ENCODE data around the gene HDAC3.

The HDAC3 gene

DNA sequence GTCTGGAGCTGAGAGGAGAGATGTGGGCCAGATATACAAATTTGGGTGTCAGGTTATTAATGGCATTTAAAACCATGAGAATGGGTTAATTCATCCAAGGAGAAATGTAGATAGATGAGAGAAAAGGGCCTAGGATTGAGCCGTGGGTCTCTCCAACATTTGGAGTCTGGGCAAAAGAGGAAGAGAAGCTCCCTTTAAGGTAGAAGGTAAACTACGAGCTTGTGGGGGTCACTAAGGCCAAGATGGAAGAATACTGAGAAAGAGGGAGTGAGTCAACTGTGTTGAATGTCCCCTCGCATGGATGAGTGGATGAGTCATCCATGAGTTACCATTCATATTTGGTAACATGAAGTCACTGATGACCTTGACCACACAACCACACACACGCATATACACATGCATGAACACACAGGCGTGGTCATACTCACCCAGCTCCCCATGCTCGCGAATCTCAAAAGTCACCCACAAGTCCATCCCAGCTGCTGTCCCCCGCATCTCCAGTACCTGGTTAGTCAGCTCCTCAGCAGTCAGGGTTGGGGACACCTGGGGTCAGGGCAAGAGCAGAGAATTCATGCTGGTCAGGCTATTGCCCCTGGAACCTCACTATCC is 21.4 kb upstream of the HDAC3 start:
- no peak for DNase-seq

GRCh38 chr5:141657404-141657803 is 20.8 kb upstream of the HDAC3 start:
- no peak for DNase-seq

- no peak for DNase-seq
These were observed 19.7 kb upstream of the HDAC3 start for GRCh38 chr5:141656396-141656795.

DNA sequence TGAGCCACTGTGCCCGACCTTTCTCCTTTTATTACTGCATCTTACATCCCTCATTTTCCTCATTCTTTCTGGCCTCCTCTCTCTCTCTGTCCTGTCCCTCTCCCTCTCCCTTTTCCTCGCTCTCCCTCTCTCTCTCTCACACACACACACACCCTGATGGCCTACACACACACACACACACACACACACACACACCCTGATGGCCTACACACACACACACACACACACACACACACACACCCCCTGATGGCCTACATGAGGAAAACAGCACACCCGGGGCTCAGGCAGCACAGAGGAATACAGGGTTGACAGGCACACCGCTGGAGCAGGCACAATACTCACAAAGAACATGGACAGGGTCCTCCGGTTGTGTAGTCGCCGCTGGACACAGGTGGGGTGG is 18.4 kb upstream of the HDAC3 start:
- no peak for DNase-seq

GRCh38 chr5:141654298-141654697 is 17.6 kb upstream of the HDAC3 start:
- no peak for DNase-seq

GRCh38 chr5:141651728-141652105 is 15.1 kb upstream of the HDAC3 start:
- DNase-seq: no peak

DNA sequence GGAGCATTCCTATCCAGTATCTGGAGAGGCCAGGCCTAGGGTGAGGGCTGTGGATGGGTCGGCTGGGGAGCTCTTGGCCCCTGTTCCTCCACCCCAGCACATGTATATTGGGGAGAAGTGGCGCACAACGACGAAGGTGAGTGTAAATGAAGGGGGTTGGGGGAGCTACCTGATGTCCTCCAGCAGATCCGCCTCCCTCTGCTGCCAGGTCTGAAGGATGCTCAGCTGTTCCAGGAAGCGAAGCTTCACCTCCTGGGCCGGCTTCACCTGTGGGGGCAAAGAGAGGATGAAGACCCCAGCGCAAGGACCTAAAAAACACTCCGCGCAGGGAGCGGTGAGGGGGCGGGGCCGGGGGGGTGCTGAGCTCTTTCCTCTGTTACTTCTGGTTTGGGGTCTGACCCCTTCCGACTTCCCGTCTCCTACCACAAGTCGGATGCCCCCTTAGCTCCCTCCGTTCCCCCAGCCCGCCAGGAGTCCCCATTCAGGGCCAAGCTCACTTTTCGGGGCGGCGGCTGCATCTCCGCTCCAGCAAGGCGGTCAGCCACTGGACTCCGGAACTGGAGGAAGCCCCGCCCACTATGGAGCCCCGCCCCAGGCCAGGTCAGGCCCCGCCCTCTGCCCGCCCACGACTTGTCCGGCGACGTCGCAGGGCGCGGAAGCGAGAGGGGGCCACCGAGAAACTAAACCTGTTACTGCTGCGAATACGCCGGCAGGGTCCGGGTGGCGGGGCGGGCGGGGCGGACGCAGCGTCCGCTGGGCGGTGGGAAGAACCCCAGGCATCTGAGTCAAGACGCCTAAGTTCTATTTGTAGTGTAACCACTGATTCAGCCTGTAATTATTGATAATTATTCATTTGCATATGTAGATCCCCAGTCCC is 14.4 kb upstream of the HDAC3 start, which contains the start of gene FCHSD1:
FCHSD1 (minus strand) TSS at position 568 of the 877 bp plus-strand sequence; CDS start at position 518, 50 bp downstream.
- DNase-seq: peak; percentile 83

DNA sequence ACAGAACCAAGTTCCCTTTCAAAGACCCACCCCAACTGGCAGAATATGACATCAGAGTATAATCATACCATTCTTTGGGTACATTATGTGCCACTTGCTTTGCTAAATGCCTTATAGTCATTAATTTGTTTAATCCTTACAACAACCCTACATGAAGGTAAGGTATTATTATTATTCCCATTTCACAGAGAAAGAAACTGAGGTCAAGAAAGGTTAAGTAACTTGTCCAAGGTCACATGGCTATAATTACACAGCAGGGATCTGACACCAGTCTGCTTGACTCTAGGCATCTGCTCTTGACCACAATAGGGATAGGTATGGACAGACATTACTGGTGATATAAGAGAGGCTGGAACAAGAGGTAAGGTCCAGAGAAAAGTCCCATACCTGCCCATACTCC is 13.3 kb upstream of the HDAC3 start:
- no peak for DNase-seq

GRCh38 chr5:141649056-141649688 is 12.5 kb upstream of the HDAC3 start:
- DNase-seq: no peak

GRCh38 chr5:141647851-141648250 is 11.2 kb upstream of the HDAC3 start:
- DNase-seq: no peak

GRCh38 chr5:141647242-141647641 is 10.6 kb upstream of the HDAC3 start:
- no peak for DNase-seq

- no peak for DNase-seq
These were observed 9.4 kb upstream of the HDAC3 start for GRCh38 chr5:141646026-141646425.

DNA sequence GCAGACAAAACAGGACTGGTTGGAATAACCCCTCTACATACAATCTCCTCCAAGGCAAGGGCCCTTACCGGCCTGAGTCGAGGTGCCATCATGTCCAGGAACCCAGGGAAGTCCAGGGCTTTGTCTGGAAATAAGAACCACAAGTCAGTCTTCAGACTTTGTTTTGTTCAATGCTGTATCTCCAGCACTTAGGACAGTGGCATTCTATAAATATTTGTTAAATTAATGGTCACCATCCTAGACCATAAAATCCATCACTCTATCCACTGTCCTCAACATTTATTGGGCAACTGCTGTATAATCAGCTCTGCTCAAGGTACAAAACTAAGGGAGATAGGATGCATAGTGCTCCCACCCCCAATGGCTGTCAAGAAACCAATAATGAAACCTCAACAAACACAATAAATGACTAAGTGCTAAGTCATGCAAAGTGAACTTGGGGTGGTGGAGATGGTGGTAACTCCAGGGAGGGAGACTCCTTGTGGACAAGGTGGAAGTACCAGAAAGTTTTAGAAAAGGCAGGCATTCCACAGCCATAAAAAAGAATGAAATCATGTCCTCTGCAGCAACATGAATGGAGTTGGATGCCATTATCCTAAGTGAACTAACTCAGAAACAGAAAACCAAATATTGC is 5.1 kb upstream of the HDAC3 start:
- no peak for DNase-seq

GRCh38 chr5:141640698-141641097 is 4.0 kb upstream of the HDAC3 start:
- no peak for DNase-seq

GRCh38 chr5:141640051-141640415 is 3.4 kb upstream of the HDAC3 start:
- no peak for DNase-seq

DNA sequence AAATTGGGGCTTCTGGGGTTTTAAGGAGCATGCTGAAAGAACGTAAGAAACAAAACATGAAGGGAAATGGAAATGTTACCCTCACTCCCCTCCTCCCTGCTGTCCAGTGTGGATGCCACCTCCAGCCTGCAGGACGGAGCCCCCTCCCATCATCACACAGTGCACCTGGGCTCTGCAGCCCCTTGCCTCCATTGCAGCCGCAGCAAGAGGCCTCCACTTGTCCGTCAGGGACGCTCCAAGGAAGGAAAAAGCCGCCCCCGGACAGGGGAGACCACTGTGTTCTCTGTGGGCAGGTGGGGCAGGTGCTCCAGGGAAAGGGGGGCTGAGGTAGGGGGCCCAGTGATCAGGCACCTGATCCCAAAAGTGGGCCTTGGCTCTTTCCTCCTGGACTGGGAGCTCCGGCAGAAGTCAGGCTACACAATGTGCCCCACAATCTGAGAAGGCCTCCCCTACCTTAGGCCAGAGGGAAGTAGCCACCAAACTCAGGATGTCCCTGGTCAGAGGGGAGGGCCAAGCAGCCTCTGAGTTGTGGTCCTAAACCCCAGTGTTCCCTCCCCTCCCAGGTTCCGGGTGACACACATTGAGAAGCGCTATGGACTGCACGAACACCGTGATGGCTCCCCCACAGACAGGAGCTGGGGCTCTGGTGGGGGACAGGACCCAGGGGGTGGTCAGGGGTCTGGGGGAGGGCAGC is 2.9 kb upstream of the HDAC3 start:
- no peak for DNase-seq

- no peak for DNase-seq
These were observed 2.1 kb upstream of the HDAC3 start for GRCh38 chr5:141638771-141639170.

GRCh38 chr5:141637767-141638419 is 1.2 kb upstream of the HDAC3 start:
- peak; percentile 76 for DNase-seq

DNA sequence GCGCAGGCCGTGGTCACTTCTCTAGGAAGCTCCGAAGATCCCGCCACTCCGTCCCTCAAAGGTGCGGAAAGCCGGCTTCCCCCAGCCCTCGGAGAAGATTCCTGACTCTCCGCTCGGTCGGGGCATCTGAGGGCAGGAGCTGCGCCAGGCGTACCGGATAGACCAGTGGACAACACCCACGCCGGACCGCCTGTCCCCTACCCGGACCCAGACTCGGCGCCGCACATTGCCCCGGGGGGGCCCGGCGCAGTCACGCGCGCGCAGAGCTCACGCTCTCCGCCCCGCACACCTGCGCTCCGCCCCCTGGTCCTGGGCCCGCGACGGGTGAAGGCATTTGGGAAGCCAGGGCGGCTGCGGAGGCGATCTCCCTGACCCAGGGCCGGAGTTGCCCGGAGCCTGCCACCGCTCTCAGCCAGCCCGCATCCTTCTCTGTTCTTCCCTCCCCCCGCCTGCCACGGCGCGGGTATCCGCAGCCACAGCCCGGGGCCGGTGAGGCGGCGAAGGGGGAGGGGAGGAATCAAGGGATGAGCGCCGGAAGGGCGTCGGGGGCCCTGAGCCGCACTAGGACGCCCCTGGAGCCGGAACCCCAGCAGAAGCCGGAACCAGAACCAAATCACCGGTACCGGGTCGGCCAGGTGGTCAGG is 596 bp upstream of the HDAC3 start:
- peak; percentile 69 for DNase-seq

DNA sequence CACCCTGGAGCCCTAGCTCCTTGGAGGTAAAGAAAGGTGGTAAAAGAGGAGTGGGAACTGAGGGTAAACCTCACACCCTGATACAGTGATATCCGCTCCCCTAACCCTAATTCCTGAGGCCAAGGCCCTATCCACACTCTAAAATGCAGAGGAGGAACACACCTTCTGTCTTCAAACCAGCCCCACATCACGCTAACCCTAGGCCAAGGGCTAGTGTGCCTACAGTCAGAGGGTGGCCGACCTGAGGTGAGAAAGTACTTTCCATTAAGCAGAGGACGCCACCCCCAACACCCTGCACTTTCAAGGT is 590 bp downstream of the HDAC3 start:
- no peak for DNase-seq

DNA sequence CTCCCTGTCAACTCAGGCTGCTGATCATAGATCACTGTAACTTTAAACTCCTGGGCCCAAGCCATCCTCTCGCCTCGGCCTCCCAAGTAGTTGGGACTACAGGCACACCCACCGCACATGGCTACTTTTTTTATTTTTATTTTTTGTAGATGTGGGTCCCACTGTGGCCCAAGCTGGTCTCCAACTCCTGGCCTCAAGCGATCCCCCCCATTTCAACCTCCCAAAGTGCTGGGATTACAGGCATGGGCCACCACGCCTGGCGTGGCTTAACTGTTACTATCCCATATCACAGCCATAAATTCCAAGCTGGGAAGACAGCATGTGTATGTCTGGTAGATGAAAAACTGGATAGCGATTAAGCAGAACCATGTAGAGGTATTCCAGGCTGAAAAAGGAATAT is 1.0 kb downstream of the HDAC3 start:
- no peak for DNase-seq

GRCh38 chr5:141634720-141635119 is 1.9 kb downstream of the HDAC3 start:
- DNase-seq: no peak
